Stimulated activated CD8-positive, alpha-beta memory T cell treated with anti-CD3 and anti-CD28 coated beads, Interleukin-4, amount 100 ng/mL, for 4 hours (primary cell): ENCODE data around the gene SPDYE4.
A peak's percentile ranks its signal among the peaks of the same experiment; 100 is the strongest.

Experiments
- DNase-seq, 2 donors: peaks; one replicate each; pipeline ENCODE4 v3.0.0-alpha.2; 2020; ENCODE audit warnings: low read depth in 2 of 2, low spot score in 1 of 2

The SPDYE4 gene

GRCh38 chr17:8741771-8742170, 16.6 kb downstream of the SPDYE4 start:
- no peak for DNase-seq

- DNase-seq: no peak
Observed at GRCh38 chr17:8741366-8741765, 17.0 kb downstream of the SPDYE4 start.

GRCh38 chr17:8740486-8740885, 17.9 kb downstream of the SPDYE4 start:
- DNase-seq: peak in 1 of 2 donors; percentile 32

GRCh38 chr17:8739097-8739496, 19.2 kb downstream of the SPDYE4 start:
- no peak for DNase-seq

- DNase-seq: no peak
Observed at GRCh38 chr17:8736796-8737195, 21.6 kb downstream of the SPDYE4 start.

- no peak for DNase-seq
Observed at GRCh38 chr17:8736362-8736761, 22.0 kb downstream of the SPDYE4 start.

- DNase-seq: no peak
Observed at GRCh38 chr17:8735336-8735939, 22.9 kb downstream of the SPDYE4 start.

- no peak for DNase-seq
Observed at GRCh38 chr17:8734876-8735275, 23.5 kb downstream of the SPDYE4 start.

- DNase-seq: no peak
Observed at GRCh38 chr17:8732406-8733085, 25.8 kb downstream of the SPDYE4 start.

- DNase-seq: no peak
Observed at GRCh38 chr17:8729860-8730259, 28.5 kb downstream of the SPDYE4 start.

- no peak for DNase-seq
Observed at GRCh38 chr17:8729421-8729820, 28.9 kb downstream of the SPDYE4 start.

GRCh38 chr17:8728971-8729370, 29.4 kb downstream of the SPDYE4 start:
- DNase-seq: no peak

GRCh38 chr17:8728251-8728938, 30.0 kb downstream of the SPDYE4 start:
- DNase-seq: no peak

- no peak for DNase-seq
Observed at GRCh38 chr17:8726941-8727555, 31.3 kb downstream of the SPDYE4 start.

GRCh38 chr17:8725881-8726876, 32.2 kb downstream of the SPDYE4 start:
- no peak for DNase-seq

GRCh38 chr17:8724451-8724850, 33.9 kb downstream of the SPDYE4 start:
- DNase-seq: no peak

GRCh38 chr17:8720596-8720995, 37.8 kb downstream of the SPDYE4 start:
- no peak for DNase-seq

GRCh38 chr17:8719291-8720246, 38.8 kb downstream of the SPDYE4 start:
- DNase-seq: no peak

GRCh38 chr17:8718001-8718563, 40.3 kb downstream of the SPDYE4 start:
- DNase-seq: no peak
